CD4-positive, alpha-beta memory T cell (primary cell): ENCODE results near the gene RS1. TPM values are rescaled to one million over a fixed set of nuclear protein-coding genes. Genes with fewer than 3 reads are reported as not detected.
A peak's percentile ranks its signal among the peaks of the same experiment; 100 is the strongest.

ENCODE experiments used
- CTCF ChIA-PET: fragments of 350-600 bp; sonication (Branson Sonifier 250); formaldehyde crosslinking; loops from one replicate; lab custom pipeline; 2021; ENCODE audit warnings: inconsistent platforms; ENCODE audit not compliant: partially characterized antibody; lab: Charles Lee
- POLR2A ChIA-PET: fragments of 350-600 bp; sonication (Branson Sonifier 250); formaldehyde crosslinking; loops from one replicate; lab custom pipeline; 2021; ENCODE audit not compliant: partially characterized antibody; lab: Charles Lee
- DNase-seq, 5 donors: peaks; one replicate each; pipeline versions ENCODE4 v3.0.0 to v3.0.0-alpha.2; 2020 to 2022; ENCODE audit warnings: mixed read lengths in 1 of 5
- H3K27ac ChIP-seq: one replicate; pipeline ENCODE4 v1.7.0; 2013; ENCODE audit warnings: low read depth, low read length
- H3K27me3 ChIP-seq: 2 replicates; pipeline ENCODE4 v1.7.0; 2013; ENCODE audit warnings: mild to moderate bottlenecking, low read length, moderate library complexity; ENCODE audit not compliant: insufficient read depth
- H3K36me3 ChIP-seq: 2 replicates; pipeline ENCODE4 v1.7.0; 2013; ENCODE audit warnings: mild to moderate bottlenecking, low read length, moderate library complexity; ENCODE audit not compliant: insufficient read depth
- H3K4me1 ChIP-seq: 2 replicates; pipeline ENCODE4 v1.7.0; 2013; ENCODE audit warnings: mild to moderate bottlenecking, low read length, moderate library complexity; ENCODE audit not compliant: insufficient read depth
- H3K4me3 ChIP-seq, 2 donors: one replicate each; pipeline ENCODE4 v1.7.0; 2013; ENCODE audit warnings: low read length in 2 of 2, mild to moderate bottlenecking in 1 of 2
- H3K9me3 ChIP-seq, 2 donors: one replicate each; pipeline ENCODE4 v1.7.0; 2013; ENCODE audit warnings: low read length in 2 of 2, control low read depth in 1 of 2; ENCODE audit not compliant: control insufficient read depth in 1 of 2
- H3K27ac Mint-ChIP-seq, 7 donors: one replicate each; pipeline ENCODE4 v1.8.0; 2020 to 2021; ENCODE audit warnings: mixed read lengths in 7 of 7, mild to moderate bottlenecking in 6 of 7, inconsistent platforms in 3 of 7, moderate library complexity in 3 of 7
- H3K27me3 Mint-ChIP-seq, 2 donors: one replicate each; pipeline ENCODE4 v1.8.0; 2020 to 2021; ENCODE audit warnings: mixed read lengths in 2 of 2
- H3K36me3 Mint-ChIP-seq, 2 donors: one replicate each; pipeline ENCODE4 v1.8.0; 2020 to 2021; ENCODE audit warnings: mixed read lengths in 2 of 2, inconsistent platforms in 1 of 2, mild to moderate bottlenecking in 1 of 2
- H3K4me1 Mint-ChIP-seq, 4 donors: one replicate each; pipeline ENCODE4 v1.8.0; 2020 to 2021; ENCODE audit warnings: mixed read lengths in 4 of 4, mild to moderate bottlenecking in 1 of 4
- H3K4me3 Mint-ChIP-seq, 8 donors: one replicate each; pipeline ENCODE4 v1.8.0; 2020 to 2021; ENCODE audit warnings: mixed read lengths in 8 of 8, mild to moderate bottlenecking in 7 of 8, moderate library complexity in 6 of 8, inconsistent platforms in 3 of 8
- H3K9me3 Mint-ChIP-seq, 8 donors: one replicate each; pipeline ENCODE4 v1.8.0; 2020 to 2021; ENCODE audit warnings: mixed read lengths in 8 of 8, mild to moderate bottlenecking in 5 of 8, inconsistent platforms in 3 of 8, moderate library complexity in 1 of 8
- intact Hi-C: fragments of 100-400 bp; cut with micrococcal nuclease; formaldehyde crosslinking; loops from one replicate; pipeline ENCODE4 v1.15.1; 2023
- polyA plus RNA-seq, 2 donors: library from polyadenylated mRNA; unstranded; fragments of 300-500 nt; fragmentation: Illumina TruSeq; gene quantifications; one replicate each; pipeline ENCODE4 v1.2.3, GENCODE V29; 2021
- total RNA-seq, 2 experiments: library from RNA; stranded (reverse); gene quantifications; one replicate each; pipeline ENCODE4 v1.2.3, GENCODE V29; 2021

RS1 gene
- not detected for total RNA-seq
- polyA plus RNA-seq: not detected

DNA sequence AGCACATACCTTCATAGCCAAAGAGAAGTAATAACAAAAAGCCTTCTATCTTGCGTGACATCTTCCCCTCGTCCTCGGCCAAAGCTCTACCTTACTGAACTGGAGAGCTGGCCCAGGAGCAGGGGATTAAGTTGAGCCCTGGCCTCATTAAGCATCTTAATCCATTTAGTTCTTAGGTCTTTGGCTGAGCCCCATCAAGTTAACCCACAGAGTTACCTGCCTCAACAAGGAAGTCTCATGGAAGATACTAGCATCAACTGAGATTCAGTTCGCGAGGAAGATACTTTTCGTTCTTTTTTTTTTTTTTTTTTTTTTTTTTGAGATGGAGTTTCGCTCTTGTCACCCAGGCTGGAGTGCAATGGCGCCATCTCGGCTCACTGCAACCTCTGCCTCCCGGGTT lies at the start of gene RS1:
RS1 (minus strand) TSS at position 101 of the 400 bp plus-strand sequence; CDS start at position 61, 40 bp downstream.
- no peaks in the 10 kb centered on the region for H3K27me3 Mint-ChIP-seq
- peaks cover 0 to 3% of the 10 kb centered on the region in 2 donors for H3K36me3 Mint-ChIP-seq
- no peaks in the 10 kb centered on the region for H3K4me1 ChIP-seq
- peaks cover 4 to 18% (median 12%) of the 10 kb centered on the region in 4 donors for H3K4me1 Mint-ChIP-seq
- H3K36me3 ChIP-seq: no peaks in the 10 kb centered on the region
- H3K27me3 ChIP-seq: no peaks in the 10 kb centered on the region
- CTCF ChIA-PET: no interaction called here
- intact Hi-C loops: loop anchor here (5.0 kb wide), 1 partner anchor 935 kb away; the partner anchor contains the start of gene SCML1
- peaks cover 0 to 5% (median 0%) of the 10 kb centered on the region in 8 donors for H3K9me3 Mint-ChIP-seq
- POLR2A ChIA-PET: no interaction called here
- no peak within 1 kb of the TSS for H3K27ac ChIP-seq
- H3K4me3 ChIP-seq: no peak within 1 kb of the TSS
- no peak for DNase-seq
- peak within 1 kb of the TSS in 3 of 8 donors; percentile 7 to 41 (median 39) for H3K4me3 Mint-ChIP-seq
- peak within 1 kb of the TSS in 1 of 7 donors; percentile 68 for H3K27ac Mint-ChIP-seq
- H3K9me3 ChIP-seq: no peaks in the 10 kb centered on the region

DNA sequence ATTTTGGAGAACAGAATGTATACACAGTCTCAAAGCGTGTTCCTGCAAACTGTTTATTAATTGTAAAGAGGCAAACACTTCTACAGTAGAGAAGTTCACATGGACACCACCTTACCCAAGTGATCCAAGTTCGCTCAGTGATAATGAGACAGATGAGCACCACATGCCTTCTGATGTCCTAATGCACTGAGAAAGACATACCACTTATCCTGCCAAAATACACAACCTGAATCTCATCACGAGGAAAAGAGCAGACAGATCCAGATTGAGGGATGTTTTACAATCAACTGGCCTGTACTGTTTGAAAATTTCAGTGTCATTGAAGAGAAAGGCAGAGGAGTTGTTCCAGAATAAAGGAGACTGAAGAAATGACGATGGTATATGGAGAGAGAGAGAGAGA lies 47.9 kb upstream of the RS1 start:
- Histone ChIP-seq H3K4me1 (no peaks in the 10 kb centered on the region), H3K27ac (no peak overlapping the region), H3K27me3 (no peaks in the 10 kb centered on the region), H3K9me3 (no peaks in the 10 kb centered on the region), H3K4me3 (no peak overlapping the region), H3K36me3 (no peaks in the 10 kb centered on the region)
- H3K36me3 Mint-ChIP-seq: no peaks in the 10 kb centered on the region
- ChIA-PET POLR2A (no interaction called here), CTCF (no interaction called here)
- peaks cover 2 to 5% of the 10 kb centered on the region in 2 donors for H3K27me3 Mint-ChIP-seq
- H3K4me1 Mint-ChIP-seq: peaks cover 0 to under 1% (median under 1%) of the 10 kb centered on the region in 4 donors
- no peak overlapping the region for H3K27ac Mint-ChIP-seq
- DNase-seq: no peak
- intact Hi-C loops: no loop called here
- H3K4me3 Mint-ChIP-seq: no peak overlapping the region
- H3K9me3 Mint-ChIP-seq: peaks cover 0 to 2% (median 0%) of the 10 kb centered on the region in 8 donors

DNA sequence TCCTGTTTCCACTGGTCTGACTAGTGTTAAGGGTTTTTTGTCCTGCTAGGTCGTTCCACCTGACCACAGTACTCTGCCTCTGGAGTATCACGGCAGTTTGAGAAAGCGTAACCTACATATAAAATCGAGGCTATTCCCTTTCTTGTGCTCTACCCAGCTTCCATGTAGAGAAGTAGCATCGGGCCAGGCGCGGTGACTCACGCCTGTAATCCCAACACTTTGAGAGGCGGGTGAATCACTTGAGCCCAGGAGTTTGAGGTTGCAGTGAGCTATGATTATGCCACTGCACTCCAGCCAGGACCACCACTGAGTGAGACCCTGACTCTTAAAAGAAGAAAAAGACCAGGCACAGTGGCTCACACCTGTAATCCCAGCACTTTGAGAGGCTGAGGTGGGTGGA lies 43.0 kb upstream of the RS1 start:
- no peaks in the 10 kb centered on the region for H3K36me3 ChIP-seq
- no peak overlapping the region for H3K27ac ChIP-seq
- Mint-ChIP-seq H3K36me3 (no peaks in the 10 kb centered on the region), H3K9me3 (no peaks in the 10 kb centered on the region), H3K4me1 (no peaks in the 10 kb centered on the region), H3K27ac (no peak overlapping the region), H3K4me3 (no peak overlapping the region), H3K27me3 (peaks cover 2 to 5% of the 10 kb centered on the region in 2 donors)
- H3K27me3 ChIP-seq: no peaks in the 10 kb centered on the region
- no peak overlapping the region for H3K4me3 ChIP-seq
- CTCF ChIA-PET: no interaction called here
- POLR2A ChIA-PET: no interaction called here
- intact Hi-C loops: no loop called here
- no peaks in the 10 kb centered on the region for H3K4me1 ChIP-seq
- no peak for DNase-seq
- no peaks in the 10 kb centered on the region for H3K9me3 ChIP-seq

DNA sequence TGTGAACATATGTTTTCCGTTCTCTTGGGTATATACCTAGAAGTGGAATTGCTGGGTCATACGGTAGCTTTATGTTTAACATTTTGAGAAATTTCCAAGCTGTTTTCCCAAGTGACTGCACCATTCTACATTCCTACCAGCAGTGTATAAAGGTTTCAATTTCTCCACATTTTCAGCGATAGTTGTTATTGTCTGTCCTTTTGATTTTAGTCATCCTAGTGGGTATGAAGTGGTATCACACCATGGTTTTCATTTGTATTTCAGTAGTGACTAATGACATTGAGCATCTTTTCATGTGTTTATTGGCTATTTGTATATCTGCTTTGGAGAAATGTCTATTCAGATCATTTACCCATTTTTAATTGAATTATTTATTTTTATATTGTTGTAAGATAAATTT lies 37.9 kb upstream of the RS1 start:
- intact Hi-C loops: no loop called here
- Histone ChIP-seq H3K27me3 (no peaks in the 10 kb centered on the region), H3K9me3 (no peaks in the 10 kb centered on the region), H3K4me3 (no peak overlapping the region), H3K4me1 (no peaks in the 10 kb centered on the region), H3K36me3 (no peaks in the 10 kb centered on the region), H3K27ac (no peak overlapping the region)
- Mint-ChIP-seq H3K9me3 (no peaks in the 10 kb centered on the region), H3K36me3 (no peaks in the 10 kb centered on the region), H3K27me3 (no peaks in the 10 kb centered on the region), H3K4me1 (peaks cover 0 to 1% (median 0%) of the 10 kb centered on the region in 4 donors), H3K4me3 (no peak overlapping the region), H3K27ac (no peak overlapping the region)
- CTCF ChIA-PET: interaction anchor here (0.7 kb wide), 1 partner anchor 712 kb away, joined by 3 read pairs; no protein-coding TSS in a partner anchor
- no peak for DNase-seq
- POLR2A ChIA-PET: no interaction called here

DNA sequence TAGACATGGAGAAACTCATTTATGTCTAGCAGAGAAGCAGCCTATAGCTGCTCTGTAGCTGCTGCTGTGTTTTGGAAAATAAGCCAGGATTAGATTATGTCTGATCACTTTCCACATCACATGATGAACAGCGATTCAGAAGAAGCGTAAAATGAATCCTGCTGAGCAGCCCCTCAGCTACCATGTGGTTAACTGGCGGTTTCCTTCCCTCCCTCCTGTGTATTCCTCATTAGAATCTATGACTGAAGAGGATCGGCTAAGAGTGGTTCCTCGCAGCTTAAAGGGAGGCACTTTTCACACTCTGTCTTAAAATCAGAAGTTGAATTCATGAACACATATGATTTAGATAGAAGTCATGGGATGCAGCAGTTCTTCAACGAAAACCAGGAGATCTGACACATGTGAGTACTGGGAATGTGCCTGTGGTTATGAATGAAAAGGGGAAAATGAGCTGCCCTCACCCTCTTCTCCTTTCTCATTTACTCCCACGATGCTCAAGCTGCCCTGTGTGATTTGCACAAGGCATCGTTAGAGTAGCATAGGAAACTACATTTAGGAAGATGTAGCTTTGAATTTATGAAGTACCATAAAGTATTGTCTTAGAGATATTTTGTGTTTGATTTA lies 35.6 kb upstream of the RS1 start, which contains the start of gene PPEF1:
PPEF1 (plus strand) TSS at position 220 of the 624 bp plus-strand sequence; CDS start at position 356, 136 bp downstream.
- Mint-ChIP-seq H3K27me3 (no peaks in the 10 kb centered on the region), H3K27ac (no peak within 1 kb of the TSS), H3K4me1 (peaks cover 0 to 1% (median 0%) of the 10 kb centered on the region in 4 donors), H3K4me3 (no peak within 1 kb of the TSS), H3K36me3 (no peaks in the 10 kb centered on the region), H3K9me3 (no peaks in the 10 kb centered on the region)
- CTCF ChIA-PET: no interaction called here
- Histone ChIP-seq H3K4me1 (no peaks in the 10 kb centered on the region), H3K27me3 (no peaks in the 10 kb centered on the region), H3K36me3 (no peaks in the 10 kb centered on the region), H3K27ac (no peak within 1 kb of the TSS), H3K9me3 (no peaks in the 10 kb centered on the region), H3K4me3 (no peak within 1 kb of the TSS)
- intact Hi-C loops: no loop called here
- DNase-seq: no peak
- POLR2A ChIA-PET: no interaction called here

DNA sequence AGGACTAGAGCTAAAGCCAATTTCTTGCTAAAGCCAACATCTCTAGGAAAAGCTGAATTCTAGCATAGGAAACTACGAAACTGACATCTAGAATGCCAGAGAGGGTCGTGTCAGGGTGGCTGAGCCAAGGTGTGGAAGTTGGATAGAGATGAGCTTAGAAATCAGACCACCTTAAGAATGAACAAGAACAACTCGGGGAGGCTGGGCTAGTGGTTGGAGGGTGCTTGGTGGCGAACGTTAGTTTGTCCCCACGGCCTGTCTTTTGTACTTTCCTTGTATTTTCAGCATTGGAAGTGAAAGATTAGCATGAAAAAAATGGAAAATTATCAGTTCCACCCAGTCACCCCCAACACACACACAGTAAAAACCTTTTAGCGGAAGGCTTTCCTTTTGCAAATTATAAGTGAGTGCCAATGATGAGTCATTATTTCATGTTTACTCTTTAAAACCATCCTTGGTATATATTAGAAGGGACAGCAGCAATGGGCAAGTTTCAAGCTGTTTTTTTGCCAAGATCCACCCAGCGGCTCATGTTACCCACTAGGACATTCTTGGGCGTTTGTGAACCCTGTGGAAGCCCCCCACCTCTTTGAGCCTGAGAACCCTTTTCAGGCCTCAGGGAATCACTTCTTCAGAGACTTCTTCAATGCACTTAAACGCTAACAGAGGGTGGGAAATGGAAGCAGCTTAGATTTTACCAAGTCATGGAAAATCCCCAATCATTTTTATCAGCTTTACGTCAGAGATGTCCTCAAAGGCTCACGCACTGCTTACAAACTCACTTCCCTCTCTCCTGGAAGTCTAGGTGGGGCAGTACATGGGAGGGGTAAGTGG lies 30.7 kb upstream of the RS1 start:
- intact Hi-C loops: no loop called here
- Histone ChIP-seq H3K4me1 (no peaks in the 10 kb centered on the region), H3K9me3 (no peaks in the 10 kb centered on the region), H3K36me3 (no peaks in the 10 kb centered on the region), H3K27me3 (no peaks in the 10 kb centered on the region), H3K4me3 (no peak overlapping the region), H3K27ac (no peak overlapping the region)
- no peak overlapping the region for H3K27ac Mint-ChIP-seq
- peaks cover 0 to 5% of the 10 kb centered on the region in 2 donors for H3K27me3 Mint-ChIP-seq
- POLR2A ChIA-PET: no interaction called here
- peaks cover 0 to 1% (median 0%) of the 10 kb centered on the region in 4 donors for H3K4me1 Mint-ChIP-seq
- no peaks in the 10 kb centered on the region for H3K36me3 Mint-ChIP-seq
- peaks cover 0 to 1% (median 0%) of the 10 kb centered on the region in 8 donors for H3K9me3 Mint-ChIP-seq
- no peak overlapping the region for H3K4me3 Mint-ChIP-seq
- no peak for DNase-seq
- CTCF ChIA-PET: no interaction called here

DNA sequence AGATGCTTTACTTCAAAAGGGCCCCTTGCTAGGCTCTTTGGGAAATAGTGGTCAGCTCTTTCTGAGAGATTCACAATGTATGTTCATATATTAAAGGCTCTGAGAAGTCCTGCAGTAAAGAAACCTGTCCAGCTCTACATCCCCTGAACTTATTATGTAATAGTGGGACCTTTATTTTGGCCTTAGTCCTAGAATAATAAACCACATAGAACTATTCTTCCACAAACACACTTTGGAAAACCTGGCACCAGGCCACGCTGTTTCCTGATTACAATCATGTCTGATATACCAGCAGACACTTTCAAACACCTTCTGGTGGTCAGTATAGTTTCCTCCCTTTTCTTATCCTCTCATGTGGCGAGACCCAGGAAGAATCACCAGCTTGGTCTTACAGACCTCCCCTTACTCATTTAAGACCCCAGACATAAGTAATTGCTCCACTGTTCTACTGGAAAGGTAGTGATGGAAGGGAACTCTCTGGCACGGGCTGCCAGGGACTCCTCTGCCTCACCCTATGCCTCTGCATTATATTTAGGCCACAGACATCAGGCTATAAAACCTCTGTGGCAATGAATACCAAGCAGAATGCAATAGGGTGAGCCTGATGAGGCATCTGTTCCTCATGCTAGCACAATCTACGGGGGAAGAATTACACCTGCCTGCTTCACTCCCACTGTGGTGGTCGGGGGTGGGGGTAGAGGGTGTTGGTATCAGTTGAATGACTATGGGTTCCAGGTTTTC lies 29.9 kb upstream of the RS1 start:
- intact Hi-C loops: no loop called here
- H3K9me3 Mint-ChIP-seq: peaks cover 0 to 1% (median 0%) of the 10 kb centered on the region in 8 donors
- Histone ChIP-seq H3K27ac (no peak overlapping the region), H3K4me1 (no peaks in the 10 kb centered on the region), H3K27me3 (no peaks in the 10 kb centered on the region), H3K36me3 (no peaks in the 10 kb centered on the region), H3K4me3 (no peak overlapping the region), H3K9me3 (no peaks in the 10 kb centered on the region)
- no peak for DNase-seq
- H3K4me1 Mint-ChIP-seq: no peaks in the 10 kb centered on the region
- POLR2A ChIA-PET: no interaction called here
- H3K27ac Mint-ChIP-seq: no peak overlapping the region
- no peaks in the 10 kb centered on the region for H3K36me3 Mint-ChIP-seq
- CTCF ChIA-PET: interaction anchor here (0.7 kb wide), 1 partner anchor 90 kb away, joined by 3 read pairs; no protein-coding TSS in a partner anchor
- H3K27me3 Mint-ChIP-seq: peaks cover 2 to 6% of the 10 kb centered on the region in 2 donors
- no peak overlapping the region for H3K4me3 Mint-ChIP-seq
